K562 (cell line): Measurements from ENCODE around the gene SOWAHD. TPM values are rescaled to one million over a fixed set of nuclear protein-coding genes. Genes with fewer than 3 reads are reported as not detected.

Source experiments
- CEBPG ChIP-seq, 3 experiments: fragments of 200-800 bp in 1 of 3; sonication (Bioruptor generic) in 1 of 3; sonication (generic) in 1 of 3; formaldehyde crosslinking in 1 of 3; IDR thresholded peaks in 2 of 3; conservative IDR thresholded peaks in 1 of 3; 2 replicates each; pipeline versions ENCODE4 v1.6.1 to v1.8.0; 2016 to 2022; ENCODE audit warnings: missing compliant biosample characterization in 2 of 3, missing genetic modification characterization in 2 of 3, mild to moderate bottlenecking in 1 of 3, missing genetic modification reagents in 1 of 3
- CHD1 ChIP-seq: fragments of 200-600 bp; sonication (generic); IDR thresholded peaks from one replicate; pipeline ENCODE4 v1.6.1; 2012; ENCODE audit warnings: mild to moderate bottlenecking, moderate library complexity, low read length, inconsistent platforms
- EGR1 ChIP-seq: fragments of 450-650 bp; conservative IDR thresholded peaks from 2 replicates; pipeline ENCODE4 v1.6.1; 2017; ENCODE audit warnings: mild to moderate bottlenecking
- POLR2AphosphoS2 ChIP-seq: IDR thresholded peaks from 2 replicates; pipeline ENCODE4 v1.6.1; 2012; ENCODE audit warnings: low read length, improper control_type of control experiment
- POLR2AphosphoS5 ChIP-seq: IDR thresholded peaks from 2 replicates; pipeline ENCODE4 v1.6.1; 2011; ENCODE audit warnings: mild to moderate bottlenecking, low read depth, low read length, moderate library complexity; ENCODE audit not compliant: control insufficient read depth, insufficient read depth
- POLR2G ChIP-seq: fragments of 200-400 bp; formaldehyde crosslinking; IDR thresholded peaks from 2 replicates; pipeline ENCODE4 v1.6.1; 2017; ENCODE audit warnings: low read depth, mild to moderate bottlenecking, antibody characterized with exemption, low read length, moderate library complexity
- SRSF3 ChIP-seq: fragments of 200-400 bp; formaldehyde crosslinking; IDR thresholded peaks from 2 replicates; pipeline ENCODE4 v1.6.1; 2016; ENCODE audit warnings: mild to moderate bottlenecking, low read length, moderate library complexity; ENCODE audit not compliant: insufficient read depth
- TAL1 ChIP-seq: fragments of 450-650 bp; IDR thresholded peaks from 2 replicates; pipeline ENCODE4 v1.6.1; 2016; ENCODE audit warnings: mild to moderate bottlenecking
- XRCC5 ChIP-seq: fragments of 200-400 bp; formaldehyde crosslinking; IDR thresholded peaks from 2 replicates; pipeline ENCODE4 v1.6.1; 2017; ENCODE audit warnings: low read depth, mild to moderate bottlenecking, low read length
- polyA plus RNA-seq, 8 experiments: library from polyadenylated mRNA; depleted of rRNA in 4 of 8; stranded (reverse) in 5 of 8; unstranded in 3 of 8; fragments of >200 nt; fragmentation: Nextera tagmentation in 2 of 8; fragmentation: Illumina TruSeq in 1 of 8; extraction: Ambion mirVana in 2 of 8; extraction: Trizol in 1 of 8; gene quantifications; 2 replicates each; pipeline versions ENCODE4 v1.2.1 to v1.2.3, GENCODE V29; 2011 to 2014; ENCODE audit warnings: inconsistent platforms in 1 of 8, missing spikeins in 1 of 8
- total RNA-seq, 7 experiments: library from RNA; depleted of rRNA in 6 of 7; stranded (reverse); fragments of >200 nt in 6 of 7; fragmentation: Illumina TruSeq in 2 of 7; extraction: Trizol in 2 of 7; gene quantifications; 2 replicates each; pipeline versions ENCODE4 v1.2.1 to v1.2.3, GENCODE V29; 2011 to 2021; ENCODE audit warnings: low replicate concordance in 1 of 7
- TF ChIP-seq, protein P1 (sequence below): sonication (generic); formaldehyde crosslinking; IDR thresholded peaks from 2 replicates; pipeline ENCODE4 v1.8.1; 2022; ENCODE audit warnings: missing genetic modification reagents
- TF ChIP-seq, protein P2 (sequence below): sonication (generic); formaldehyde crosslinking; IDR thresholded peaks from 2 replicates; pipeline ENCODE4 v1.9.0; 2022; ENCODE audit warnings: mild to moderate bottlenecking, missing genetic modification reagents

Gene SOWAHD
- total and polyA plus RNA-seq, 9 of the 15 experiments (the other 6 are each of a cell fraction or from before 2014, with no cell fraction given): 0.13 to 0.29 TPM; not detected in 7

DNA sequence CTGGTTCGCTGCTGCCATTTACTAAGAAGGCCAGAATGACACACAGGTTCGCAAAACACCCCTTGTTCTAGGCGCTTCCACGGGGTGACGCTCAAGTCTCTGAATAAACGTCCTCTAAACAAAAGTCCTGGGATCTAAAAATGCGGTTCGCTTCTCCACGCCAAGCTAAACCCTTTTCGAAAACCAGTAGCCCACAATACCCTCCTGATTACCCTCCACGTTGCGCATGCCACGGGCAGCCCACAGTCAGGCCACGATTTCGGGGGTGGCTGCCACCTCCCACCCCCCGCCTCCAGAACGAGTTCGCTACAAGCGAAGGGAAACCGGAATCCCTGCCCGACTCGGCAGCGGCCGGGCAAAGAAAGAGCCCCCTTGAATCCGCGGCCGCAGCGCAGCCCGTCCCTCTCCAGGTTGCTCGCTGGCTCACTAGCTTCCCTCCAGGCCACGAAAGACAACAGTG is 32.6 kb downstream of the SOWAHD start (continued):
- no peak for TF ChIP-seq POLR2G
- TF ChIP-seq, protein P1, sequence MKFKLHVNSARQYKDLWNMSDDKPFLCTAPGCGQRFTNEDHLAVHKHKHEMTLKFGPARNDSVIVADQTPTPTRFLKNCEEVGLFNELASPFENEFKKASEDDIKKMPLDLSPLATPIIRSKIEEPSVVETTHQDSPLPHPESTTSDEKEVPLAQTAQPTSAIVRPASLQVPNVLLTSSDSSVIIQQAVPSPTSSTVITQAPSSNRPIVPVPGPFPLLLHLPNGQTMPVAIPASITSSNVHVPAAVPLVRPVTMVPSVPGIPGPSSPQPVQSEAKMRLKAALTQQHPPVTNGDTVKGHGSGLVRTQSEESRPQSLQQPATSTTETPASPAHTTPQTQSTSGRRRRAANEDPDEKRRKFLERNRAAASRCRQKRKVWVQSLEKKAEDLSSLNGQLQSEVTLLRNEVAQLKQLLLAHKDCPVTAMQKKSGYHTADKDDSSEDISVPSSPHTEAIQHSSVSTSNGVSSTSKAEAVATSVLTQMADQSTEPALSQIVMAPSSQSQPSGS (CRISPR knock-in tag): no peak
- TF ChIP-seq, protein P2, sequence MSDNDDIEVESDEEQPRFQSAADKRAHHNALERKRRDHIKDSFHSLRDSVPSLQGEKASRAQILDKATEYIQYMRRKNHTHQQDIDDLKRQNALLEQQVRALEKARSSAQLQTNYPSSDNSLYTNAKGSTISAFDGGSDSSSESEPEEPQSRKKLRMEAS: no peak
- TF ChIP-seq POLR2AphosphoS2: peak; percentile 12; the same call in 1 of the 2 replicates
- no peak for TF ChIP-seq CEBPG (CRISPR knock-in tag; IDR thresholded peaks at IDR 0.05)
- TF ChIP-seq CEBPG (tag; conservative IDR thresholded peaks at IDR 0.05 in 1 of 2, IDR thresholded peaks at IDR 0.05 in 1 of 2): no peak
- no peak for TF ChIP-seq POLR2AphosphoS5
- TF ChIP-seq EGR1: 0 out of 2 replicates have a peak, but pooled peaks have one; percentile 28
- no peak for TF ChIP-seq TAL1
- TF ChIP-seq CHD1: peak; percentile 75
- TF ChIP-seq SRSF3: 0 out of 2 replicates have a peak, but pooled peaks have one; percentile 31
- no peak for TF ChIP-seq XRCC5
- TF ChIP-seq, all 486 proteins: peak for 14
